Esophagus squamous epithelium (tissue), 5 donors: ENCODE measurements around the gene DICER1. TPM values are rescaled to one million over a fixed set of nuclear protein-coding genes. Genes with fewer than 3 reads are reported as not detected.

Experiments
- DNase-seq: peaks from one replicate; lab custom pipeline; 2025; lab: John Stamatoyannopoulos, UW
- H3K27ac ChIP-seq, 4 donors: fragments of 200-600 bp; sonication (generic); one replicate each; pipeline ENCODE4 v1.5.1; 2016 to 2019; ENCODE audit warnings: mild to moderate bottlenecking in 1 of 4
- H3K27me3 ChIP-seq, 4 donors: fragments of 200-600 bp; sonication (generic); 1 replicate in 3 of 4; 2 replicates in 1 of 4; pipeline versions ENCODE4 v1.5.1 to v1.6.0; 2017 to 2021; ENCODE audit warnings: antibody characterized with exemption in 1 of 4
- H3K36me3 ChIP-seq, 3 donors: fragments of 200-600 bp; sonication (generic); one replicate each; pipeline ENCODE4 v1.5.1; 2016 to 2019
- H3K4me1 ChIP-seq, 3 donors: fragments of 200-600 bp; sonication (generic); one replicate each; pipeline ENCODE4 v1.5.1; 2017 to 2019
- H3K4me3 ChIP-seq, 4 donors: fragments of 200-600 bp; sonication (generic); 1 replicate in 3 of 4; 2 replicates in 1 of 4; pipeline ENCODE4 v1.5.1; 2016 to 2019; ENCODE audit warnings: mild to moderate bottlenecking in 2 of 4, moderate library complexity in 1 of 4
- H3K9me3 ChIP-seq, 3 donors: fragments of 200-600 bp; sonication (generic); one replicate each; pipeline ENCODE4 v1.5.1; 2016 to 2019
- POLR2A ChIP-seq, 4 donors: fragments of 450-650 bp; IDR thresholded peaks; one replicate each; pipeline ENCODE4 v1.6.1; 2017; ENCODE audit warnings: antibody characterized with exemption in 4 of 4, mild to moderate bottlenecking in 4 of 4, moderate library complexity in 3 of 4
- WGBS, 2 donors: methylation state at CpG; one replicate each; pipeline ENCODE4 v1.1.5; 2018; 5-methylcytosine and 5-hydroxymethylcytosine counted together
- intact Hi-C: fragments of 100-400 bp; cut with DNase I; formaldehyde crosslinking; loops from one replicate; pipeline ENCODE4 v1.15.0; 2022
- total RNA-seq, 4 donors: library from RNA; depleted of rRNA; stranded (reverse); fragments of >200 nt; gene quantifications; one replicate each; pipeline ENCODE4 v1.1.0, GENCODE V29; 2016
- TF ChIP-seq, protein P1 (sequence below), 6 experiments: fragments of 450-650 bp in 4 of 6; fragments of 200-600 bp in 2 of 6; sonication (generic) in 2 of 6; IDR thresholded peaks; one replicate each; pipeline ENCODE4 v1.5.1; 2016 to 2019; ENCODE audit warnings: antibody characterized with exemption in 6 of 6, mild to moderate bottlenecking in 4 of 6, moderate library complexity in 4 of 6
- donor health status: DM: yes; HTN: yes; CAD: no.

Gene DICER1
- total RNA-seq, 4 donors from 2014 or later: 39.4 to 79.7 (median 55.7) TPM

DNA sequence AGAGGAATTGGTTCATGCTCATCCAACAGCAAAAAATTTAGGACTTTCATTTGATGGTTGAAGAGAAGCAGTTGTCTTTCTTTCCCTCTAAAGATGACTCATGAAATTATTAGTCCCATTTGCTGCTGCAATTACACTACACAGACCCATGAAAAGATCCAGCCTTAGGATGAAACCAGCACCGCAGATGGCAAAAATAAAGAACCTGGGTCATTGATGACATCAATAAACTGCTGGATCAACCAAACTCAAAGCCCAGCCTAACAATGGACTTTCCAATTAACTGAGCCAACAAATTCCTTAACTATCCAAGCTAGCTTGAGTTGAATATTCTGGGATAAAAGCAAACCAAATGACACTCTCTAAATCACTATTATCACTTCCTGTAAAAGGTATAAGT lies 20.7 kb downstream of the DICER1 start:
- WGBS, 2 donors: 83 to 100% methylated on average over 1 of the region's 1 CpG
- Histone ChIP-seq H3K27ac (peak overlapping the region in 1 of 4 donors; percentile 60), H3K4me3 (no peak overlapping the region), H3K9me3 (no peaks in the 10 kb centered on the region), H3K27me3 (no peaks in the 10 kb centered on the region), H3K36me3 (peaks cover 0 to 17% (median 0%) of the 10 kb centered on the region in 3 donors), H3K4me1 (peaks cover 20 to 79% (median 23%) of the 10 kb centered on the region in 3 donors)
- no peak for DNase-seq
- TF ChIP-seq, protein P1, sequence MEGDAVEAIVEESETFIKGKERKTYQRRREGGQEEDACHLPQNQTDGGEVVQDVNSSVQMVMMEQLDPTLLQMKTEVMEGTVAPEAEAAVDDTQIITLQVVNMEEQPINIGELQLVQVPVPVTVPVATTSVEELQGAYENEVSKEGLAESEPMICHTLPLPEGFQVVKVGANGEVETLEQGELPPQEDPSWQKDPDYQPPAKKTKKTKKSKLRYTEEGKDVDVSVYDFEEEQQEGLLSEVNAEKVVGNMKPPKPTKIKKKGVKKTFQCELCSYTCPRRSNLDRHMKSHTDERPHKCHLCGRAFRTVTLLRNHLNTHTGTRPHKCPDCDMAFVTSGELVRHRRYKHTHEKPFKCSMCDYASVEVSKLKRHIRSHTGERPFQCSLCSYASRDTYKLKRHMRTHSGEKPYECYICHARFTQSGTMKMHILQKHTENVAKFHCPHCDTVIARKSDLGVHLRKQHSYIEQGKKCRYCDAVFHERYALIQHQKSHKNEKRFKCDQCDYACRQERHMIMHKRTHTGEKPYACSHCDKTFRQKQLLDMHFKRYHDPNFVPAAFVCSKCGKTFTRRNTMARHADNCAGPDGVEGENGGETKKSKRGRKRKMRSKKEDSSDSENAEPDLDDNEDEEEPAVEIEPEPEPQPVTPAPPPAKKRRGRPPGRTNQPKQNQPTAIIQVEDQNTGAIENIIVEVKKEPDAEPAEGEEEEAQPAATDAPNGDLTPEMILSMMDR (IDR thresholded peaks at IDR 0.05): no peak
- no peak for TF ChIP-seq POLR2A (IDR thresholded peaks at IDR 0.05)
- intact Hi-C loops: no loop called here

- WGBS, 2 donors: 83 to 92% methylated on average over 8 of the region's 8 CpGs
- no peak for TF ChIP-seq POLR2A (IDR thresholded peaks at IDR 0.05)
- TF ChIP-seq, protein P1 (IDR thresholded peaks at IDR 0.05): no peak
- no peak for DNase-seq
- no peak overlapping the region for H3K27ac ChIP-seq
- peaks cover 9 to 57% (median 13%) of the 10 kb centered on the region in 3 donors for H3K4me1 ChIP-seq
- H3K27me3 ChIP-seq: no peaks in the 10 kb centered on the region
- intact Hi-C loops: no loop called here
- peaks cover 0 to 39% (median 0%) of the 10 kb centered on the region in 3 donors for H3K36me3 ChIP-seq
- no peak overlapping the region for H3K4me3 ChIP-seq
- H3K9me3 ChIP-seq: no peaks in the 10 kb centered on the region
Measured at GRCh38 chr14:95134304-95134933, 22.9 kb downstream of the DICER1 start.

DNA sequence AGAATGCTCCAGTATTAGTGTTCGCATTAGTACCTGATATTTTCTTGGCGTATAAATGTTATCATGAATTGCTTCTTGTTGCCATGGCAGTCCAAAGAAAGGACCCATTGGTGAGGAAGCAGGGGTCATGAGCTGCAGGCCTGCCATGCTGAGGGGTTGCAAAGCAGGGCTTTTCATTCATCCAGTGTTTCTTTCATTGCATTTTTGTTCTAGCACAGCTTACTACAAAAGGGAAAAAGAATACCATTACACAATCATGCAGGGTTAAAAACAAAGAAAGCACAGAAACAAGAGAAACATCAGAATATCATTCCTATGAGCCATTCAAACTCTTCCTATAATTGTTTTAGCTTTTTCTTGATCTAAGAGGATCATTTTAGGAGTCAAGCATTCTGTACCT lies 24.0 kb downstream of the DICER1 start:
- peaks cover 6 to 48% (median 11%) of the 10 kb centered on the region in 3 donors for H3K4me1 ChIP-seq
- no peaks in the 10 kb centered on the region for H3K27me3 ChIP-seq
- H3K36me3 ChIP-seq: peaks cover 0 to 51% (median 0%) of the 10 kb centered on the region in 3 donors
- no peak overlapping the region for H3K27ac ChIP-seq
- intact Hi-C loops: no loop called here
- TF ChIP-seq, protein P1 (IDR thresholded peaks at IDR 0.05): no peak
- TF ChIP-seq POLR2A (IDR thresholded peaks at IDR 0.05): no peak
- DNase-seq: no peak
- no peaks in the 10 kb centered on the region for H3K9me3 ChIP-seq
- no peak overlapping the region for H3K4me3 ChIP-seq
- WGBS, 2 donors: 86 to 94% methylated on average over 2 of the region's 2 CpGs

DNA sequence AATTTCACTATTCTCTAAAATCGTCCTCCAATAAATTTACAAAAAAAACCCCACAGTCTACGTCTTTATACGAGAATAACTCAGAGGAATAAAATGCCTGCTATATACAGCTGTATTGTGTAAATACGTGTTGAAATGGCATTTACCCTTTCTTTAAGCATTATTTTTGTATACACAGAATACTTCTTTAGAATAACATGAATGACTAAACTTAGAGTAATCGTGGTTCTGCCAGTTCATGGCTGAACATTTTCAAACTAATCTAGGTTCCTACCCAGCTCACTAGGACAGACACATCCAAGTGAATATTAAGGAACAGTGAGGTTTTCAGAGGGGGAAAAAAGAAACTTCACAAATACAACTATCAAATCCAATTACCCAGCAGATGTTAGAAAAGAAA lies 24.6 kb downstream of the DICER1 start:
- Histone ChIP-seq H3K36me3 (peaks cover 0 to 56% (median 0%) of the 10 kb centered on the region in 3 donors), H3K9me3 (no peaks in the 10 kb centered on the region), H3K27ac (no peak overlapping the region), H3K4me1 (peaks cover 5 to 42% (median 6%) of the 10 kb centered on the region in 3 donors), H3K4me3 (no peak overlapping the region), H3K27me3 (no peaks in the 10 kb centered on the region)
- intact Hi-C loops: no loop called here
- DNase-seq: no peak
- no peak for TF ChIP-seq POLR2A (IDR thresholded peaks at IDR 0.05)
- TF ChIP-seq, protein P1 (IDR thresholded peaks at IDR 0.05): no peak
- WGBS, 2 donors: 74 to 75% methylated on average over 5 of the region's 5 CpGs

DNA sequence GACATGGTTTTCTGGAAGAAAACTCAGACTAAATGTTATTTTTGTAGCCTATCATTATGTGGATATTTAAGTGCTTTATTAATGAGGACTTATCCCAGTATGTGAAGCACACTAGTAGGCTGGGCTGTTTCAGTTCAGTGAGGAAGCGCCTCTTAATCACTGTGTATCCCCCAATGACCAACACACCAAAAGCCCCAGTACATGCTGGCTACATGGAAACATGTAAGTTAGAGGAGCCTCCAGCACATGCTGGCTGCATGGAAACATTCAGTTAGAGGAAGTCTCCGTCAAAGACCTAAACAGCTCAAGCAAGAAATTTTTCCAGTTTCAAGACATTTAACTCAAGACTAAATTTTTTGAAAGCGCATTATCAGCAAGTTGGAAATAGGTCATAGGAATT lies 26.8 kb downstream of the DICER1 start:
- intact Hi-C loops: no loop called here
- peaks cover 0 to 73% (median 0%) of the 10 kb centered on the region in 3 donors for H3K36me3 ChIP-seq
- H3K27me3 ChIP-seq: no peaks in the 10 kb centered on the region
- 90 to 97% methylated on average over 2 to 3 of the region's 3 CpGs for WGBS, 2 donors
- no peak overlapping the region for H3K27ac ChIP-seq
- H3K4me3 ChIP-seq: no peak overlapping the region
- H3K9me3 ChIP-seq: no peaks in the 10 kb centered on the region
- H3K4me1 ChIP-seq: peaks cover 0 to 26% (median 6%) of the 10 kb centered on the region in 3 donors
- no peak for DNase-seq
- TF ChIP-seq, protein P1 (IDR thresholded peaks at IDR 0.05): no peak
- no peak for TF ChIP-seq POLR2A (IDR thresholded peaks at IDR 0.05)
